ENCODE measurements around the gene ZC3H6.

Gene ZC3H6

GRCh38 chr2:112275311-112275886 lies at the start of gene ZC3H6:
Gene ZC3H6, plus strand, starts transcription at chr2:112275597. Its CDS starts 398 bp downstream, at chr2:112275995.
- peak; percentile 98 for ATAC-seq
- no peaks in the 10 kb centered on the region for H3K27me3 Mint-ChIP-seq

GRCh38 chr2:112229348-112229747 lies 46.0 kb upstream of the ZC3H6 start:
- no peak overlapping the region for H3K4me3 Mint-ChIP-seq
- no peaks in the 10 kb centered on the region for H3K4me1 Mint-ChIP-seq
- no peaks in the 10 kb centered on the region for H3K9me3 Mint-ChIP-seq
- no peak for ATAC-seq
- H3K27me3 Mint-ChIP-seq = no peaks in the 10 kb centered on the region
- peak overlapping the region; percentile 17 for H3K27ac Mint-ChIP-seq
- peaks cover 56% of the 10 kb centered on the region for H3K36me3 Mint-ChIP-seq

More at GRCh38 chr2:112275311-112275886, at the start of gene ZC3H6:
- H3K4me3 Mint-ChIP-seq = peak within 1 kb of the TSS; percentile 93
- peak within 1 kb of the TSS; percentile 99 for H3K27ac Mint-ChIP-seq
- no peaks in the 10 kb centered on the region for H3K36me3 Mint-ChIP-seq
- H3K9me3 Mint-ChIP-seq = no peaks in the 10 kb centered on the region
- H3K4me1 Mint-ChIP-seq = peaks cover 4% of the 10 kb centered on the region

- no peak overlapping the region for H3K27ac Mint-ChIP-seq
- no peak for ATAC-seq
- no peaks in the 10 kb centered on the region for H3K4me1 Mint-ChIP-seq
- H3K27me3 Mint-ChIP-seq = no peaks in the 10 kb centered on the region
- peaks cover 48% of the 10 kb centered on the region for H3K36me3 Mint-ChIP-seq
- H3K9me3 Mint-ChIP-seq = no peaks in the 10 kb centered on the region
- no peak overlapping the region for H3K4me3 Mint-ChIP-seq
Observed at GRCh38 chr2:112230371-112230770, 45.0 kb upstream of the ZC3H6 start.

GRCh38 chr2:112239862-112240261 lies 35.5 kb upstream of the ZC3H6 start:
- peaks cover 45% of the 10 kb centered on the region for H3K36me3 Mint-ChIP-seq
- ATAC-seq = no peak
- no peak overlapping the region for H3K27ac Mint-ChIP-seq
- H3K27me3 Mint-ChIP-seq = no peaks in the 10 kb centered on the region
- no peaks in the 10 kb centered on the region for H3K9me3 Mint-ChIP-seq
- no peak overlapping the region for H3K4me3 Mint-ChIP-seq
- peaks cover 3% of the 10 kb centered on the region for H3K4me1 Mint-ChIP-seq

GRCh38 chr2:112242384-112242783 lies 33.0 kb upstream of the ZC3H6 start:
- H3K4me3 Mint-ChIP-seq = no peak overlapping the region
- H3K27me3 Mint-ChIP-seq = no peaks in the 10 kb centered on the region
- peaks cover 6% of the 10 kb centered on the region for H3K4me1 Mint-ChIP-seq
- H3K36me3 Mint-ChIP-seq = peaks cover 43% of the 10 kb centered on the region
- peaks cover 2% of the 10 kb centered on the region for H3K9me3 Mint-ChIP-seq
- no peak for ATAC-seq
- no peak overlapping the region for H3K27ac Mint-ChIP-seq

GRCh38 chr2:112243233-112243632 lies 32.2 kb upstream of the ZC3H6 start:
- H3K27me3 Mint-ChIP-seq = no peaks in the 10 kb centered on the region
- peaks cover 6% of the 10 kb centered on the region for H3K4me1 Mint-ChIP-seq
- ATAC-seq = no peak
- H3K9me3 Mint-ChIP-seq = peaks cover 2% of the 10 kb centered on the region
- no peak overlapping the region for H3K27ac Mint-ChIP-seq
- peaks cover 45% of the 10 kb centered on the region for H3K36me3 Mint-ChIP-seq
- no peak overlapping the region for H3K4me3 Mint-ChIP-seq

- H3K27me3 Mint-ChIP-seq = no peaks in the 10 kb centered on the region
- H3K27ac Mint-ChIP-seq = no peak overlapping the region
- H3K36me3 Mint-ChIP-seq = peaks cover 47% of the 10 kb centered on the region
- peaks cover 6% of the 10 kb centered on the region for H3K4me1 Mint-ChIP-seq
- H3K9me3 Mint-ChIP-seq = peaks cover 2% of the 10 kb centered on the region
- no peak for ATAC-seq
- no peak overlapping the region for H3K4me3 Mint-ChIP-seq
Observed at GRCh38 chr2:112244854-112245253, 30.5 kb upstream of the ZC3H6 start.

- Mint-ChIP-seq H3K36me3 (peaks cover 27% of the 10 kb centered on the region), H3K4me3 (no peak overlapping the region), H3K9me3 (peaks cover 1% of the 10 kb centered on the region), H3K27me3 (no peaks in the 10 kb centered on the region), H3K27ac (no peak overlapping the region), H3K4me1 (peaks cover 7% of the 10 kb centered on the region)
- no peak for ATAC-seq
Observed at GRCh38 chr2:112251271-112251670, 24.1 kb upstream of the ZC3H6 start.

GRCh38 chr2:112253261-112253815 lies 22.1 kb upstream of the ZC3H6 start:
- Mint-ChIP-seq H3K27me3 (no peaks in the 10 kb centered on the region), H3K36me3 (peaks cover 6% of the 10 kb centered on the region), H3K27ac (no peak overlapping the region), H3K4me1 (peaks cover 7% of the 10 kb centered on the region), H3K4me3 (no peak overlapping the region), H3K9me3 (no peaks in the 10 kb centered on the region)
- no peak for ATAC-seq

GRCh38 chr2:112254466-112255240 lies 20.7 kb upstream of the ZC3H6 start, which contains the start of gene ZC3H8:
Gene ZC3H8, minus strand, starts transcription at chr2:112255042. Its CDS starts 61 bp downstream, at chr2:112254981.
- peak; percentile 96 for ATAC-seq
- H3K36me3 Mint-ChIP-seq = peaks cover 4% of the 10 kb centered on the region
- no peaks in the 10 kb centered on the region for H3K27me3 Mint-ChIP-seq
- no peaks in the 10 kb centered on the region for H3K9me3 Mint-ChIP-seq
- peaks cover 11% of the 10 kb centered on the region for H3K4me1 Mint-ChIP-seq
- H3K27ac Mint-ChIP-seq = no peak within 1 kb of the TSS
- H3K4me3 Mint-ChIP-seq = no peak within 1 kb of the TSS

GRCh38 chr2:112255875-112256274 lies 19.5 kb upstream of the ZC3H6 start:
- H3K4me1 Mint-ChIP-seq = peaks cover 17% of the 10 kb centered on the region
- no peaks in the 10 kb centered on the region for H3K9me3 Mint-ChIP-seq
- no peak for ATAC-seq
- no peak overlapping the region for H3K27ac Mint-ChIP-seq
- H3K4me3 Mint-ChIP-seq = no peak overlapping the region
- peaks cover 4% of the 10 kb centered on the region for H3K36me3 Mint-ChIP-seq
- H3K27me3 Mint-ChIP-seq = no peaks in the 10 kb centered on the region

- H3K4me3 Mint-ChIP-seq = no peak overlapping the region
- peaks cover 19% of the 10 kb centered on the region for H3K4me1 Mint-ChIP-seq
- no peak for ATAC-seq
- no peak overlapping the region for H3K27ac Mint-ChIP-seq
- no peaks in the 10 kb centered on the region for H3K9me3 Mint-ChIP-seq
- peaks cover 4% of the 10 kb centered on the region for H3K36me3 Mint-ChIP-seq
- no peaks in the 10 kb centered on the region for H3K27me3 Mint-ChIP-seq
Observed at GRCh38 chr2:112256654-112257053, 18.7 kb upstream of the ZC3H6 start.

GRCh38 chr2:112257575-112257974 lies 17.8 kb upstream of the ZC3H6 start:
- H3K4me3 Mint-ChIP-seq = no peak overlapping the region
- peaks cover 4% of the 10 kb centered on the region for H3K36me3 Mint-ChIP-seq
- peaks cover 1% of the 10 kb centered on the region for H3K9me3 Mint-ChIP-seq
- no peak for ATAC-seq
- peaks cover 21% of the 10 kb centered on the region for H3K4me1 Mint-ChIP-seq
- H3K27ac Mint-ChIP-seq = no peak overlapping the region
- H3K27me3 Mint-ChIP-seq = no peaks in the 10 kb centered on the region

- peak; percentile 61 for ATAC-seq
- H3K9me3 Mint-ChIP-seq = peaks cover 6% of the 10 kb centered on the region
- peaks cover 21% of the 10 kb centered on the region for H3K4me1 Mint-ChIP-seq
- H3K4me3 Mint-ChIP-seq = peak overlapping the region; percentile 73
- peak overlapping the region; percentile 79 for H3K27ac Mint-ChIP-seq
- no peaks in the 10 kb centered on the region for H3K27me3 Mint-ChIP-seq
- peaks cover 7% of the 10 kb centered on the region for H3K36me3 Mint-ChIP-seq
Observed at GRCh38 chr2:112259509-112260294, 15.7 kb upstream of the ZC3H6 start.

- peaks cover 7% of the 10 kb centered on the region for H3K36me3 Mint-ChIP-seq
- ATAC-seq = no peak
- no peak overlapping the region for H3K4me3 Mint-ChIP-seq
- H3K27ac Mint-ChIP-seq = peak overlapping the region; percentile 79
- peaks cover 6% of the 10 kb centered on the region for H3K9me3 Mint-ChIP-seq
- H3K27me3 Mint-ChIP-seq = no peaks in the 10 kb centered on the region
- peaks cover 21% of the 10 kb centered on the region for H3K4me1 Mint-ChIP-seq
Observed at GRCh38 chr2:112260295-112260625, 15.1 kb upstream of the ZC3H6 start.
